ENCODE measurements around the gene STXBP6.

GRCh38 chr14:24999157-24999556 lies 50.8 kb downstream of the STXBP6 start:
- TF ChIP-seq CTCF (IDR thresholded peaks at IDR 0.05) (no peak), POLR2A (IDR thresholded peaks at IDR 0.05) (no peak)
